Body of pancreas (tissue), 4 donors: Measurements from ENCODE around the gene MAGOH. TPM values are rescaled to one million over a fixed set of nuclear protein-coding genes. Genes with fewer than 3 reads are reported as not detected.

ENCODE experiments used
- ATAC-seq: fragments of 150-250 bp; one replicate; pipeline ENCODE4 v1.9.1; 2016
- DNase-seq, 4 donors: peaks; one replicate each; pipeline ENCODE4 v3.0.0-alpha.2; 2019
- H3K27ac ChIP-seq, 4 donors: fragments of 200-600 bp; sonication (generic); 1 replicate in 3 of 4; 2 replicates in 1 of 4; pipeline versions ENCODE4 v1.5.1 to v1.6.1; 2016 to 2019; ENCODE audit warnings: mild to moderate bottlenecking in 1 of 4, mixed read lengths in 1 of 4, moderate library complexity in 1 of 4
- H3K27me3 ChIP-seq, 2 donors: fragments of 200-600 bp; sonication (generic); one replicate each; pipeline ENCODE4 v1.6.0; 2016; ENCODE audit warnings: mild to moderate bottlenecking in 1 of 2
- H3K36me3 ChIP-seq, 2 donors: fragments of 200-600 bp; sonication (generic); replicated peaks in 1 of 2; 2 replicates each; pipeline ENCODE4 v1.5.1; 2016; ENCODE audit warnings: low read depth in 2 of 2; ENCODE audit not compliant: insufficient read depth in 1 of 2
- H3K4me1 ChIP-seq: fragments of 200-600 bp; sonication (generic); one replicate; pipeline ENCODE4 v1.6.0; 2016
- H3K4me3 ChIP-seq, 2 donors: fragments of 200-600 bp; sonication (generic); 1 replicate in 1 of 2; 2 replicates in 1 of 2; pipeline ENCODE4 v1.5.1; 2016 to 2019
- H3K9me3 ChIP-seq, 3 donors: fragments of 200-600 bp; sonication (generic); 1 replicate in 2 of 3; 2 replicates in 1 of 3; pipeline ENCODE4 v1.5.1; 2016
- CTCF ChIP-seq, 7 experiments: fragments of 450-650 bp in 4 of 7; fragments of 200-600 bp in 3 of 7; sonication (generic) in 3 of 7; IDR thresholded peaks; one replicate each; pipeline ENCODE4 v1.5.1; 2016 to 2019; ENCODE audit warnings: antibody characterized with exemption in 7 of 7
- POLR2A ChIP-seq, 3 donors: fragments of 450-650 bp; IDR thresholded peaks; one replicate each; pipeline ENCODE4 v1.6.1; 2016; ENCODE audit warnings: antibody characterized with exemption in 3 of 3, mild to moderate bottlenecking in 2 of 3
- WGBS, 2 donors: methylation state at CpG; one replicate each; pipeline ENCODE4 v1.1.5; 2017; 5-methylcytosine and 5-hydroxymethylcytosine counted together
- intact Hi-C: fragments of 100-400 bp; cut with DNase I; formaldehyde crosslinking; loops from one replicate; pipeline ENCODE4 v1.15.1; 2023
- total RNA-seq, 2 donors: library from RNA; depleted of rRNA; stranded (reverse); fragments of >200 nt; gene quantifications; one replicate each; pipeline ENCODE4 v1.1.0, GENCODE V29; 2016

The MAGOH gene
- total RNA-seq, 2 donors from 2014 or later: 9.6 to 15.2 TPM

- no peaks in the 10 kb centered on the region for H3K27me3 ChIP-seq
- H3K4me1 ChIP-seq: peaks cover 30% of the 10 kb centered on the region
- no peak overlapping the region for H3K4me3 ChIP-seq
- 74 to 94% methylated on average over 2 to 5 of the region's 5 CpGs for WGBS, 2 donors
- no peaks in the 10 kb centered on the region for H3K9me3 ChIP-seq
- ATAC-seq (no peak), DNase-seq (no peak)
- intact Hi-C loops: loop anchor here (10.0 kb wide), 1 partner anchor 166 kb away; no protein-coding TSS in a partner anchor
- TF ChIP-seq POLR2A (IDR thresholded peaks at IDR 0.05) (no peak), CTCF (IDR thresholded peaks at IDR 0.05) (no peak)
- no peak overlapping the region for H3K27ac ChIP-seq
- H3K36me3 ChIP-seq: no peaks in the 10 kb centered on the region
Observed at GRCh38 chr1:53180951-53181350, 57.4 kb downstream of the MAGOH start.

GRCh38 chr1:53180226-53180625, 58.1 kb downstream of the MAGOH start:
- H3K9me3 ChIP-seq: no peaks in the 10 kb centered on the region
- no peak overlapping the region for H3K27ac ChIP-seq
- 85 to 88% methylated on average over 2 of the region's 2 CpGs for WGBS, 2 donors
- H3K27me3 ChIP-seq: no peaks in the 10 kb centered on the region
- no peak overlapping the region for H3K4me3 ChIP-seq
- ATAC-seq: no peak
- no peak for DNase-seq
- H3K4me1 ChIP-seq: peaks cover 37% of the 10 kb centered on the region
- intact Hi-C loops: loop anchor here (10.0 kb wide), 1 partner anchor 165 kb away; no protein-coding TSS in a partner anchor
- TF ChIP-seq CTCF (IDR thresholded peaks at IDR 0.05): no peak
- TF ChIP-seq POLR2A (IDR thresholded peaks at IDR 0.05): no peak
- H3K36me3 ChIP-seq: no peaks in the 10 kb centered on the region

Other genes starting within 250 kb of the MAGOH start
- gene PODN, start 176.3 kb downstream of the MAGOH start, total RNA-seq: 100 to 1,000 TPM in 1 of 2 donors, 10 to 100 TPM in 1; 35.8 to 123 TPM
- not detected for gene SLC1A7, start 95.9 kb downstream of the MAGOH start, total RNA-seq
- gene CPT2, start 41.7 kb downstream of the MAGOH start, total RNA-seq: 10 to 100 TPM; 14.5 to 15.6 TPM
- 10 to 100 TPM; 14.5 to 18.9 TPM for gene CZIB, start 17.9 kb downstream of the MAGOH start, total RNA-seq
- gene LRP8, start 89.6 kb upstream of the MAGOH start, total RNA-seq: 1 to 10 TPM; 1.3 to 4.2 TPM
- gene DMRTB1, start 220.9 kb upstream of the MAGOH start, total RNA-seq: not detected